HG03064 (cell line): ENCODE measurements around the gene SLC24A3.

Experiments used
- ATAC-seq: cut with Tn5 transposase; IDR thresholded peaks from one replicate; pipeline ENCODE4 v1.9.1; 2021; ENCODE audit warnings: low read depth; ENCODE audit not compliant: unreplicated experiment

The SLC24A3 gene

GRCh38 chr20:19335916-19336315, 123.5 kb downstream of the SLC24A3 start:
- ATAC-seq = no peak

- ATAC-seq = no peak
Measured at GRCh38 chr20:19336631-19337030, 124.2 kb downstream of the SLC24A3 start.

- ATAC-seq = no peak
Measured at GRCh38 chr20:19338380-19338779, 125.9 kb downstream of the SLC24A3 start.

GRCh38 chr20:19338960-19339359, 126.5 kb downstream of the SLC24A3 start:
- no peak for ATAC-seq

- no peak for ATAC-seq
Measured at GRCh38 chr20:19341348-19342053, 129.1 kb downstream of the SLC24A3 start.

GRCh38 chr20:19344341-19344740, 131.9 kb downstream of the SLC24A3 start:
- ATAC-seq = no peak

- ATAC-seq = no peak
Measured at GRCh38 chr20:19347943-19348456, 135.6 kb downstream of the SLC24A3 start.

- no peak for ATAC-seq
Measured at GRCh38 chr20:19348582-19348981, 136.1 kb downstream of the SLC24A3 start.

- ATAC-seq = no peak
Measured at GRCh38 chr20:19349879-19350278, 137.4 kb downstream of the SLC24A3 start.

GRCh38 chr20:19351542-19351941, 139.1 kb downstream of the SLC24A3 start:
- no peak for ATAC-seq

- no peak for ATAC-seq
Measured at GRCh38 chr20:19354950-19355349, 142.5 kb downstream of the SLC24A3 start.

GRCh38 chr20:19361790-19362189, 149.3 kb downstream of the SLC24A3 start:
- no peak for ATAC-seq

GRCh38 chr20:19363476-19363875, 151.0 kb downstream of the SLC24A3 start:
- no peak for ATAC-seq

- ATAC-seq = no peak
Measured at GRCh38 chr20:19367591-19367990, 155.1 kb downstream of the SLC24A3 start.

GRCh38 chr20:19368351-19368750, 155.9 kb downstream of the SLC24A3 start:
- ATAC-seq = no peak

- no peak for ATAC-seq
Measured at GRCh38 chr20:19370076-19371075, 157.9 kb downstream of the SLC24A3 start.

- no peak for ATAC-seq
Measured at GRCh38 chr20:19371112-19371511, 158.7 kb downstream of the SLC24A3 start.

GRCh38 chr20:19374216-19374615, 161.8 kb downstream of the SLC24A3 start:
- ATAC-seq = no peak

GRCh38 chr20:19375395-19375794, 163.0 kb downstream of the SLC24A3 start:
- no peak for ATAC-seq

GRCh38 chr20:19375801-19376200, 163.4 kb downstream of the SLC24A3 start:
- no peak for ATAC-seq

GRCh38 chr20:19376451-19377229, 164.2 kb downstream of the SLC24A3 start:
- ATAC-seq = no peak
